ENCODE measurements around the gene RUVBL1.
A peak's percentile ranks its signal among the peaks of the same experiment; 100 is the strongest.

RUVBL1 gene

GRCh38 chr3:128051459-128051836, 72.2 kb downstream of the RUVBL1 start:
- H3K27me3 ChIP-seq (ENCODE audit: control insufficient read depth, insufficient read depth, low read length), result no peaks in the 10 kb centered on the region
- peaks cover 32% of the 10 kb centered on the region for H3K36me3 ChIP-seq (ENCODE audit: control insufficient read depth, insufficient read depth, low read length)
- H3K4me1 ChIP-seq (ENCODE audit: control insufficient read depth, insufficient read depth, low read length), result peaks cover 18% of the 10 kb centered on the region; the same call in 1 of the 2 replicates
- peak overlapping the region; percentile 94 for H3K4me3 ChIP-seq (ENCODE audit: low read depth, low read length)
- peak overlapping the region; percentile 80 for H3K9ac ChIP-seq (ENCODE audit: low read depth, low read length)
- H3K27ac ChIP-seq (ENCODE audit: low read depth, low read length), result peak overlapping the region; percentile 79
- no peaks in the 10 kb centered on the region for H3K9me3 ChIP-seq (ENCODE audit: control insufficient read depth, insufficient read depth, low read length)

- H3K4me3 ChIP-seq (ENCODE audit: low read depth, low read length), result no peak overlapping the region; the same call in 1 of the 2 replicates
- no peaks in the 10 kb centered on the region for H3K9me3 ChIP-seq (ENCODE audit: control insufficient read depth, insufficient read depth, low read length)
- H3K9ac ChIP-seq (ENCODE audit: low read depth, low read length), result no peak overlapping the region
- H3K27me3 ChIP-seq (ENCODE audit: control insufficient read depth, insufficient read depth, low read length), result no peaks in the 10 kb centered on the region
- H3K36me3 ChIP-seq (ENCODE audit: control insufficient read depth, insufficient read depth, low read length), result peaks cover 23% of the 10 kb centered on the region
- H3K27ac ChIP-seq (ENCODE audit: low read depth, low read length), result no peak overlapping the region
- peaks cover 18% of the 10 kb centered on the region; the same call in 1 of the 2 replicates for H3K4me1 ChIP-seq (ENCODE audit: control insufficient read depth, insufficient read depth, low read length)
Observed at GRCh38 chr3:128050597-128050996, 73.0 kb downstream of the RUVBL1 start.

- H3K36me3 ChIP-seq (ENCODE audit: control insufficient read depth, insufficient read depth, low read length), result no peaks in the 10 kb centered on the region
- H3K9ac ChIP-seq (ENCODE audit: low read depth, low read length), result no peak overlapping the region
- no peaks in the 10 kb centered on the region; the same call in 1 of the 2 replicates for H3K27me3 ChIP-seq (ENCODE audit: control insufficient read depth, insufficient read depth, low read length)
- H3K27ac ChIP-seq (ENCODE audit: low read depth, low read length), result no peak overlapping the region
- no peak overlapping the region for H3K4me3 ChIP-seq (ENCODE audit: low read depth, low read length)
- no peaks in the 10 kb centered on the region for H3K4me1 ChIP-seq (ENCODE audit: control insufficient read depth, insufficient read depth, low read length)
- H3K9me3 ChIP-seq (ENCODE audit: control insufficient read depth, insufficient read depth, low read length), result no peaks in the 10 kb centered on the region
Observed at GRCh38 chr3:128041344-128041743, 82.3 kb downstream of the RUVBL1 start.

GRCh38 chr3:128040660-128041059, 83.0 kb downstream of the RUVBL1 start:
- no peaks in the 10 kb centered on the region for H3K9me3 ChIP-seq (ENCODE audit: control insufficient read depth, insufficient read depth, low read length)

GRCh38 chr3:128040041-128040440, 83.6 kb downstream of the RUVBL1 start:
- no peaks in the 10 kb centered on the region for H3K36me3 ChIP-seq (ENCODE audit: control insufficient read depth, insufficient read depth, low read length)
- H3K4me1 ChIP-seq (ENCODE audit: control insufficient read depth, insufficient read depth, low read length), result no peaks in the 10 kb centered on the region
- H3K9ac ChIP-seq (ENCODE audit: low read depth, low read length), result no peak overlapping the region
- H3K4me3 ChIP-seq (ENCODE audit: low read depth, low read length), result no peak overlapping the region
- no peaks in the 10 kb centered on the region; the same call in 1 of the 2 replicates for H3K27me3 ChIP-seq (ENCODE audit: control insufficient read depth, insufficient read depth, low read length)
- no peaks in the 10 kb centered on the region for H3K9me3 ChIP-seq (ENCODE audit: control insufficient read depth, insufficient read depth, low read length)
- H3K27ac ChIP-seq (ENCODE audit: low read depth, low read length), result no peak overlapping the region

More at GRCh38 chr3:128040660-128041059, 83.0 kb downstream of the RUVBL1 start:
- Histone ChIP-seq H3K4me3 (ENCODE audit: low read depth, low read length) (no peak overlapping the region), H3K27me3 (ENCODE audit: control insufficient read depth, insufficient read depth, low read length) (no peaks in the 10 kb centered on the region; the same call in 1 of the 2 replicates), H3K36me3 (ENCODE audit: control insufficient read depth, insufficient read depth, low read length) (no peaks in the 10 kb centered on the region), H3K4me1 (ENCODE audit: control insufficient read depth, insufficient read depth, low read length) (no peaks in the 10 kb centered on the region), H3K9ac (ENCODE audit: low read depth, low read length) (no peak overlapping the region), H3K27ac (ENCODE audit: low read depth, low read length) (no peak overlapping the region)

GRCh38 chr3:128036119-128036518, 87.5 kb downstream of the RUVBL1 start:
- no peaks in the 10 kb centered on the region for H3K27me3 ChIP-seq (ENCODE audit: control insufficient read depth, insufficient read depth, low read length)
- no peaks in the 10 kb centered on the region for H3K36me3 ChIP-seq (ENCODE audit: control insufficient read depth, insufficient read depth, low read length)
- H3K4me1 ChIP-seq (ENCODE audit: control insufficient read depth, insufficient read depth, low read length), result no peaks in the 10 kb centered on the region
- H3K9ac ChIP-seq (ENCODE audit: low read depth, low read length), result no peak overlapping the region
- no peak overlapping the region for H3K4me3 ChIP-seq (ENCODE audit: low read depth, low read length)
- H3K27ac ChIP-seq (ENCODE audit: low read depth, low read length), result no peak overlapping the region
- no peaks in the 10 kb centered on the region for H3K9me3 ChIP-seq (ENCODE audit: control insufficient read depth, insufficient read depth, low read length)

- no peak overlapping the region for H3K9ac ChIP-seq (ENCODE audit: low read depth, low read length)
- no peaks in the 10 kb centered on the region for H3K27me3 ChIP-seq (ENCODE audit: control insufficient read depth, insufficient read depth, low read length)
Observed at GRCh38 chr3:128033102-128033501, 90.5 kb downstream of the RUVBL1 start.

More at GRCh38 chr3:128033102-128033501, 90.5 kb downstream of the RUVBL1 start:
- Histone ChIP-seq H3K4me1 (ENCODE audit: control insufficient read depth, insufficient read depth, low read length) (no peaks in the 10 kb centered on the region), H3K27ac (ENCODE audit: low read depth, low read length) (no peak overlapping the region), H3K4me3 (ENCODE audit: low read depth, low read length) (no peak overlapping the region), H3K36me3 (ENCODE audit: control insufficient read depth, insufficient read depth, low read length) (no peaks in the 10 kb centered on the region), H3K9me3 (ENCODE audit: control insufficient read depth, insufficient read depth, low read length) (no peaks in the 10 kb centered on the region)

Measured in HUES48 (cell line).